Lower lobe of right lung (tissue), 2 donors: ENCODE data around the gene FGGY. TPM values are rescaled to one million over a fixed set of nuclear protein-coding genes. Genes with fewer than 3 reads are reported as not detected.

Experiments
- ATAC-seq, 2 donors: fragments of 200-7000 bp; cut with Tn5 transposase; one replicate each; pipeline ENCODE4 v1.9.1; 2020 to 2022; ENCODE audit warnings: mild to moderate bottlenecking in 2 of 2, moderate library complexity in 2 of 2
- DNase-seq: peaks from one replicate; pipeline ENCODE4 v3.0.0-alpha.2; 2020
- H3K27ac ChIP-seq: fragments of 200-600 bp; one replicate; pipeline ENCODE4 v1.8.0; 2022
- H3K27me3 ChIP-seq: fragments of 200-600 bp; one replicate; pipeline ENCODE4 v1.8.0; 2022; ENCODE audit warnings: low read depth
- H3K36me3 ChIP-seq: fragments of 200-600 bp; one replicate; pipeline ENCODE4 v1.8.0; 2022; ENCODE audit warnings: mild to moderate bottlenecking
- H3K4me1 ChIP-seq: fragments of 200-600 bp; one replicate; pipeline ENCODE4 v1.8.0; 2022
- H3K4me3 ChIP-seq: fragments of 200-600 bp; one replicate; pipeline ENCODE4 v1.8.0; 2022; ENCODE audit warnings: mild to moderate bottlenecking
- H3K9me3 ChIP-seq: fragments of 200-600 bp; one replicate; pipeline ENCODE4 v1.8.0; 2022
- CTCF ChIP-seq: fragments of 200-600 bp; IDR thresholded peaks from one replicate; pipeline ENCODE4 v1.8.0; 2022; ENCODE audit warnings: antibody characterized with exemption, mild to moderate bottlenecking
- intact Hi-C: fragments of 100-400 bp; cut with DNase I; formaldehyde crosslinking; loops from one replicate; pipeline ENCODE4 v1.11.0; 2022
- total RNA-seq: library from RNA; stranded (reverse); fragmentation: NEBNext Ultra II Directional; extraction: Animal tissue kit (Norgen Biotek cat#: 25700); gene quantifications from one replicate; pipeline ENCODE4 v1.2.1, GENCODE V29; 2021
- donor health status: DM: no; HTN: yes; CAD: no; lungs with severe emphysema.

The FGGY gene
- total RNA-seq, 1 donor from 2014 or later, result 31.4 TPM

GRCh38 chr1:59397139-59397858, 100.4 kb downstream of the FGGY start:
- H3K27me3 ChIP-seq, result no peaks in the 10 kb centered on the region
- H3K9me3 ChIP-seq, result no peaks in the 10 kb centered on the region
- no peaks in the 10 kb centered on the region for H3K36me3 ChIP-seq
- H3K4me3 ChIP-seq, result no peak overlapping the region
- peaks cover 4% of the 10 kb centered on the region for H3K4me1 ChIP-seq
- no peak for TF ChIP-seq CTCF
- ATAC-seq (no peak), DNase-seq (no peak)
- intact Hi-C loops, result no loop called here
- no peak overlapping the region for H3K27ac ChIP-seq

- intact Hi-C loops, result no loop called here
These were observed 102.7 kb downstream of the FGGY start for GRCh38 chr1:59399642-59400041.

GRCh38 chr1:59401581-59401980, 104.7 kb downstream of the FGGY start:
- no peak for TF ChIP-seq CTCF
- Histone ChIP-seq H3K27me3 (no peaks in the 10 kb centered on the region), H3K9me3 (no peaks in the 10 kb centered on the region), H3K4me3 (no peak overlapping the region), H3K27ac (no peak overlapping the region), H3K4me1 (no peaks in the 10 kb centered on the region), H3K36me3 (no peaks in the 10 kb centered on the region)
- intact Hi-C loops, result no loop called here
- ATAC-seq (no peak), DNase-seq (no peak)

More at GRCh38 chr1:59399642-59400041, 102.7 kb downstream of the FGGY start:
- Histone ChIP-seq H3K4me1 (no peaks in the 10 kb centered on the region), H3K4me3 (no peak overlapping the region), H3K36me3 (no peaks in the 10 kb centered on the region), H3K27me3 (no peaks in the 10 kb centered on the region), H3K9me3 (no peaks in the 10 kb centered on the region), H3K27ac (no peak overlapping the region)
- TF ChIP-seq CTCF, result no peak
- no peak for ATAC-seq
- no peak for DNase-seq

GRCh38 chr1:59404796-59405195, 107.9 kb downstream of the FGGY start:
- H3K4me3 ChIP-seq, result no peak overlapping the region
- no peaks in the 10 kb centered on the region for H3K36me3 ChIP-seq
- peaks cover 5% of the 10 kb centered on the region for H3K4me1 ChIP-seq
- no peak overlapping the region for H3K27ac ChIP-seq
- intact Hi-C loops, result no loop called here
- ATAC-seq (no peak), DNase-seq (no peak)
- TF ChIP-seq CTCF, result no peak
- H3K27me3 ChIP-seq, result no peaks in the 10 kb centered on the region
- no peaks in the 10 kb centered on the region for H3K9me3 ChIP-seq

- H3K27me3 ChIP-seq, result no peaks in the 10 kb centered on the region
- intact Hi-C loops, result no loop called here
- ATAC-seq (no peak), DNase-seq (no peak)
- H3K4me3 ChIP-seq, result no peak overlapping the region
- H3K36me3 ChIP-seq, result no peaks in the 10 kb centered on the region
- no peak for TF ChIP-seq CTCF
- H3K27ac ChIP-seq, result no peak overlapping the region
- no peaks in the 10 kb centered on the region for H3K9me3 ChIP-seq
- peaks cover 5% of the 10 kb centered on the region for H3K4me1 ChIP-seq
These were observed 109.7 kb downstream of the FGGY start for GRCh38 chr1:59406437-59407164.
